HEK293 (cell line): ENCODE results near the gene CADM4.

Experiments
- CTCF ChIA-PET: fragments of 350-600 bp; formaldehyde crosslinking; extraction: SDS; loops from one replicate; lab custom pipeline; 2021; ENCODE audit warnings: antibody characterized with exemption; lab: Yijun Ruan, JAX
- POLR2A ChIA-PET: fragments of 300-600 bp; formaldehyde crosslinking; extraction: SDS; loops from one replicate; lab custom pipeline; 2020; ENCODE audit warnings: antibody characterized with exemption, inconsistent platforms; lab: Yijun Ruan, JAX
- H3K27ac ChIP-seq: fragments of 200-500 bp; sonication (Bioruptor generic); 2 replicates; pipeline ENCODE4 v1.5.1; 2014; ENCODE audit warnings: low read depth, low read length, control low read depth, inconsistent platforms; ENCODE audit errors: extremely low read depth
- H3K36me3 ChIP-seq, 2 experiments: fragments of 200-500 bp in 1 of 2; sonication (Bioruptor generic) in 1 of 2; 1 replicate in 1 of 2; 2 replicates in 1 of 2; pipeline ENCODE4 v1.5.1; 2014 to 2017; ENCODE audit warnings: inconsistent platforms in 2 of 2, low read length in 2 of 2; ENCODE audit not compliant: control insufficient read depth in 2 of 2, insufficient read depth in 1 of 2
- H3K4me1 ChIP-seq: fragments of 200-500 bp; sonication (Bioruptor generic); 2 replicates; pipeline ENCODE4 v1.5.1; 2014; ENCODE audit warnings: mild to moderate bottlenecking, low read length, inconsistent platforms; ENCODE audit not compliant: control insufficient read depth, insufficient read depth
- H3K4me3 ChIP-seq: 2 replicates; pipeline ENCODE4 v1.5.1; 2011; ENCODE audit warnings: low read depth, mild to moderate bottlenecking, control low read depth, low read length, moderate library complexity
- H3K9me3 ChIP-seq: fragments of 200-500 bp; sonication (Bioruptor generic); 2 replicates; pipeline ENCODE4 v1.5.1; 2014; ENCODE audit warnings: low read depth, low read length, inconsistent platforms; ENCODE audit not compliant: control insufficient read depth, insufficient read depth
- GLIS1 ChIP-seq: fragments of 450-650 bp; formaldehyde crosslinking; IDR thresholded peaks from 2 replicates; pipeline ENCODE4 v1.5.1; 2016; ENCODE audit warnings: missing biosample characterization, missing genetic modification characterization
- GLIS2 ChIP-seq: fragments of 450-650 bp; formaldehyde crosslinking; IDR thresholded peaks from 2 replicates; pipeline ENCODE4 v1.5.1; 2016; ENCODE audit warnings: missing biosample characterization, missing genetic modification characterization
- HOXD13 ChIP-seq: sonication (generic); formaldehyde crosslinking; IDR thresholded peaks from 2 replicates; pipeline ENCODE4 v1.8.0; 2022; ENCODE audit warnings: missing genetic modification reagents, borderline replicate concordance
- IKZF3 ChIP-seq: fragments of 450-650 bp; IDR thresholded peaks from 2 replicates; pipeline ENCODE4 v1.5.0; 2018; ENCODE audit warnings: missing biosample characterization, mild to moderate bottlenecking, missing genetic modification characterization, moderate library complexity
- SCRT1 ChIP-seq: fragments of 450-650 bp; formaldehyde crosslinking; IDR thresholded peaks from 2 replicates; pipeline ENCODE4 v1.5.1; 2016; ENCODE audit warnings: missing biosample characterization, missing genetic modification characterization, borderline replicate concordance
- SP7 ChIP-seq: fragments of 450-650 bp; formaldehyde crosslinking; IDR thresholded peaks from 2 replicates; pipeline ENCODE4 v1.5.1; 2016; ENCODE audit warnings: missing biosample characterization, missing genetic modification characterization
- ZBTB17 ChIP-seq: fragments of 450-650 bp; formaldehyde crosslinking; IDR thresholded peaks from 2 replicates; pipeline ENCODE4 v1.5.1; 2016; ENCODE audit warnings: missing biosample characterization, missing genetic modification characterization
- ZEB2 ChIP-seq: fragments of 450-650 bp; formaldehyde crosslinking; IDR thresholded peaks from 2 replicates; pipeline ENCODE4 v1.5.1; 2016; ENCODE audit warnings: missing biosample characterization, missing genetic modification characterization
- ZIC2 ChIP-seq: fragments of 450-650 bp; formaldehyde crosslinking; IDR thresholded peaks from 2 replicates; pipeline ENCODE4 v1.5.1; 2016; ENCODE audit warnings: missing biosample characterization, missing genetic modification characterization
- ZNF2 ChIP-seq: fragments of 450-650 bp; formaldehyde crosslinking; IDR thresholded peaks from 2 replicates; pipeline ENCODE4 v1.5.1; 2016; ENCODE audit warnings: missing biosample characterization, missing genetic modification characterization
- ZNF202 ChIP-seq: fragments of 450-650 bp; formaldehyde crosslinking; IDR thresholded peaks from 2 replicates; pipeline ENCODE4 v1.5.1; 2016; ENCODE audit warnings: missing biosample characterization, missing genetic modification characterization, borderline replicate concordance
- ZNF521 ChIP-seq: fragments of 450-650 bp; formaldehyde crosslinking; IDR thresholded peaks from 2 replicates; pipeline ENCODE4 v1.5.1; 2017; ENCODE audit warnings: missing biosample characterization, mild to moderate bottlenecking, missing genetic modification characterization
- ZNF558 ChIP-seq: fragments of 450-650 bp; formaldehyde crosslinking; IDR thresholded peaks from 2 replicates; pipeline ENCODE4 v1.5.1; 2016; ENCODE audit warnings: missing biosample characterization, missing genetic modification characterization
- ZNF610 ChIP-seq: fragments of 450-650 bp; formaldehyde crosslinking; IDR thresholded peaks from 2 replicates; pipeline ENCODE4 v1.5.1; 2016; ENCODE audit warnings: missing biosample characterization, missing genetic modification characterization, borderline replicate concordance
- ZNF621 ChIP-seq: fragments of 450-650 bp; formaldehyde crosslinking; IDR thresholded peaks from 2 replicates; pipeline ENCODE4 v1.5.1; 2017; ENCODE audit warnings: missing biosample characterization, missing genetic modification characterization
- ZNF654 ChIP-seq: fragments of 450-650 bp; formaldehyde crosslinking; IDR thresholded peaks from 2 replicates; pipeline ENCODE4 v1.5.1; 2016; ENCODE audit warnings: low read depth, missing biosample characterization, missing genetic modification characterization
- ZNF701 ChIP-seq: fragments of 450-650 bp; formaldehyde crosslinking; IDR thresholded peaks from 2 replicates; pipeline ENCODE4 v1.5.1; 2016; ENCODE audit warnings: missing biosample characterization, missing genetic modification characterization
- ZNF707 ChIP-seq: fragments of 450-650 bp; formaldehyde crosslinking; IDR thresholded peaks from 2 replicates; pipeline ENCODE4 v1.5.1; 2016; ENCODE audit warnings: missing biosample characterization, missing genetic modification characterization
- ZNF768 ChIP-seq: fragments of 450-650 bp; formaldehyde crosslinking; IDR thresholded peaks from 2 replicates; pipeline ENCODE4 v1.5.1; 2018; ENCODE audit warnings: missing biosample characterization, mild to moderate bottlenecking, missing genetic modification characterization
- ZSCAN30 ChIP-seq: fragments of 450-650 bp; IDR thresholded peaks from 2 replicates; pipeline ENCODE4 v1.5.1; 2018; ENCODE audit warnings: missing biosample characterization, mild to moderate bottlenecking, missing genetic modification characterization, moderate library complexity
- TF ChIP-seq, protein P1 (sequence below): fragments of 450-650 bp; formaldehyde crosslinking; IDR thresholded peaks from 2 replicates; pipeline ENCODE4 v1.5.1; 2016; ENCODE audit warnings: missing biosample characterization, missing genetic modification characterization
- TF ChIP-seq, protein P2 (sequence below): fragments of 450-650 bp; formaldehyde crosslinking; IDR thresholded peaks from 2 replicates; pipeline ENCODE4; 2016; ENCODE audit warnings: missing biosample characterization, missing genetic modification characterization
- TF ChIP-seq, protein P3 (sequence below): fragments of 450-650 bp; formaldehyde crosslinking; IDR thresholded peaks from 2 replicates; pipeline ENCODE4 v1.5.1; 2016; ENCODE audit warnings: missing biosample characterization, missing genetic modification characterization
- TF ChIP-seq, protein P4 (sequence below): fragments of 450-650 bp; IDR thresholded peaks from 2 replicates; pipeline ENCODE4 v1.5.1; 2018; ENCODE audit warnings: missing biosample characterization, mild to moderate bottlenecking, missing genetic modification characterization

CADM4 gene

DNA sequence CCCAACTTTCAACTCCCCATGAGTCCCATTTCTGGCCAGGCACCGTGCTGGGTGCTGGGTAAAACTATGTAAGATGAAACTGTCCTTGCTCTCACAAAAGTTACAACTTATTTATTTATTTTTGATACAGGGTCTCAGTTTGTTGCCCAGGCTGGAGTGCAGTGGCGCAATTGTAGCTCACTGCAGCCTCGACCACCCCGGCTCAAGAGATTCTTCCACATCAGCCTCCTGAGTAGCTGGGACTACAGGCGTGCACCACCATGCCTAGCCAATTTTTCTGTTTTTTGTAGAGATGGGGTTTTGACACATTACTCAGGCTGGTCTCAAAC is 12.9 kb upstream of the CADM4 start:
- peaks cover 3% of the 10 kb centered on the region; the same call in 1 of the 2 replicates for H3K9me3 ChIP-seq
- TF ChIP-seq ZNF558 (tag by site-specific recombination) (0 out of 2 replicates have a peak, but pooled peaks have one; percentile 1), ZNF768 (tag by site-specific recombination) (0 out of 2 replicates have a peak, but pooled peaks have one; percentile 1), ZNF202 (tag by site-specific recombination) (no peak), ZNF701 (no peak), ZIC2 (peak; percentile 44; the same call in 1 of the 2 replicates), ZEB2 (tag by site-specific recombination) (no peak), ZNF707 (tag by site-specific recombination) (no peak)
- TF ChIP-seq, protein P1, sequence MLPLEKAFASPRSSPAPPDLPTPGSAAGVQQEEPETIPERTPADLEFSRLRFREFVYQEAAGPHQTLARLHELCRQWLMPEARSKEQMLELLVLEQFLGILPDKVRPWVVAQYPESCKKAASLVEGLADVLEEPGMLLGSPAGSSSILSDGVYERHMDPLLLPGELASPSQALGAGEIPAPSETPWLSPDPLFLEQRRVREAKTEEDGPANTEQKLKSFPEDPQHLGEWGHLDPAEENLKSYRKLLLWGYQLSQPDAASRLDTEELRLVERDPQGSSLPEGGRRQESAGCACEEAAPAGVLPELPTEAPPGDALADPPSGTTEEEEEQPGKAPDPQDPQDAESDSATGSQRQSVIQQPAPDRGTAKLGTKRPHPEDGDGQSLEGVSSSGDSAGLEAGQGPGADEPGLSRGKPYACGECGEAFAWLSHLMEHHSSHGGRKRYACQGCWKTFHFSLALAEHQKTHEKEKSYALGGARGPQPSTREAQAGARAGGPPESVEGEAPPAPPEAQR (tag by site-specific recombination), result 0 out of 2 replicates have a peak, but pooled peaks have one; percentile 6
- TF ChIP-seq, protein P2, sequence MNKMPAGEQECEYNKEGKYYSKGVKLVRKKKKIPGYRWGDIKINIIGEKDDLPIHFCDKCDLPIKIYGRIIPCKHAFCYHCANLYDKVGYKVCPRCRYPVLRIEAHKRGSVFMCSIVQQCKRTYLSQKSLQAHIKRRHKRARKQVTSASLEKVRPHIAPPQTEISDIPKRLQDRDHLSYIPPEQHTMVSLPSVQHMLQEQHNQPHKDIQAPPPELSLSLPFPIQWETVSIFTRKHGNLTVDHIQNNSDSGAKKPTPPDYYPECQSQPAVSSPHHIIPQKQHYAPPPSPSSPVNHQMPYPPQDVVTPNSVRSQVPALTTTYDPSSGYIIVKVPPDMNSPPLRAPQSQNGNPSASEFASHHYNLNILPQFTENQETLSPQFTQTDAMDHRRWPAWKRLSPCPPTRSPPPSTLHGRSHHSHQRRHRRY (tag by site-specific recombination), result no peak
- TF ChIP-seq, protein P3, sequence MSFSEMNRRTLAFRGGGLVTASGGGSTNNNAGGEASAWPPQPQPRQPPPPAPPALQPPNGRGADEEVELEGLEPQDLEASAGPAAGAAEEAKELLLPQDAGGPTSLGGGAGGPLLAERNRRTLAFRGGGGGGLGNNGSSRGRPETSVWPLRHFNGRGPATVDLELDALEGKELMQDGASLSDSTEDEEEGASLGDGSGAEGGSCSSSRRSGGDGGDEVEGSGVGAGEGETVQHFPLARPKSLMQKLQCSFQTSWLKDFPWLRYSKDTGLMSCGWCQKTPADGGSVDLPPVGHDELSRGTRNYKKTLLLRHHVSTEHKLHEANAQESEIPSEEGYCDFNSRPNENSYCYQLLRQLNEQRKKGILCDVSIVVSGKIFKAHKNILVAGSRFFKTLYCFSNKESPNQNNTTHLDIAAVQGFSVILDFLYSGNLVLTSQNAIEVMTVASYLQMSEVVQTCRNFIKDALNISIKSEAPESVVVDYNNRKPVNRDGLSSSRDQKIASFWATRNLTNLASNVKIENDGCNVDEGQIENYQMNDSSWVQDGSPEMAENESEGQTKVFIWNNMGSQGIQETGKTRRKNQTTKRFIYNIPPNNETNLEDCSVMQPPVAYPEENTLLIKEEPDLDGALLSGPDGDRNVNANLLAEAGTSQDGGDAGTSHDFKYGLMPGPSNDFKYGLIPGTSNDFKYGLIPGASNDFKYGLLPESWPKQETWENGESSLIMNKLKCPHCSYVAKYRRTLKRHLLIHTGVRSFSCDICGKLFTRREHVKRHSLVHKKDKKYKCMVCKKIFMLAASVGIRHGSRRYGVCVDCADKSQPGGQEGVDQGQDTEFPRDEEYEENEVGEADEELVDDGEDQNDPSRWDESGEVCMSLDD (tag by site-specific recombination), result peak; percentile 67; the same call in 1 of the 2 replicates
- ChIA-PET CTCF (interaction anchor here (0.6 to 4.6 kb wide), 28 partner anchors 9 to 213 kb away, joined by 3 to 52 read pairs (median 5); partner anchors contain the start of genes IRGC, IRGQ, ZNF283 and ZNF575), POLR2A (interaction anchor here (1.0 kb wide), 1 partner anchor 16 kb away, joined by 3 read pairs; no protein-coding TSS in a partner anchor)
- H3K4me1 ChIP-seq, result peaks cover 3% of the 10 kb centered on the region
- no peak overlapping the region for H3K27ac ChIP-seq
- no peak overlapping the region for H3K4me3 ChIP-seq
- H3K36me3 ChIP-seq, result peaks cover 36 to 72% of the 10 kb centered on the region in 2 experiments

DNA sequence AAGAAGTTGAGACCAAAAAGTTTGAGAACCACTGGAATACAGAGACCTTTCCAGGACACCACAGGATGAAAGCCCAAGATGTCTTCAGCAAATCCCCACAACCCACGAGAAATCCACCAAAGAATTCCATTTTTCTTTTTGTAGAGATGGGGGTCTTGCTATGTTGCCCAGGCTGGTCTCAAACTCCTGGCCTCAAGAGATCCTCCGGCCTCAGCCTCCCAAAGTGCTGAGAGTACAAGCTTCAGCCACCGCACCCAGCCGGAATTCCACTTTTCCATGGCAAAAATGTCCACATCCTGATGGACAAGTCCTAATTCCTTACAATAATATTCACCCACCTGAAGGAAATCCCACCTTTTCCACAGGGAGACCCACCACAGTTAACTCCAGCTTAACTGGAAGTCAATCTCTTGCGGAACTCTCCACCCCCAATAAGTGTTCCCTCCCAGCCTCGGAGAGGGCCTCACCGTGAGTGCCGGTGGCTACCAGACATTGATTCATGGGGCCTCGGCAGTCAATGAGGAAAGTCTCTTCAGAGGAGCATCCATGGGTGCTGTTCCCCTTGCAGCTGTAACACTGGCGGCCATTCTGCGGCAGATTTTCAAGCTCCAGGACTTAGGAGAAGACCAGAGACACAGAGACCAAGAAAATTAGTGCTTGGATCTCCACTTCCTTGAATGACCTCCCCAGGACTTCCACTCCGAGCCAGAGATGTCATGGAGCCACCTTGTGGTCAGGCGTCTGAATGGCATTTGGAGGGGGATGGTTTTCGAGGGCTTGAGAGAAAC is 12.3 kb upstream of the CADM4 start:
- peaks cover 6% of the 10 kb centered on the region; the same call in 1 of the 2 replicates for H3K9me3 ChIP-seq
- 0 out of 2 replicates have a peak overlapping the region, but pooled peaks have one; percentile 1 for H3K27ac ChIP-seq
- H3K4me3 ChIP-seq, result no peak overlapping the region
- ChIA-PET CTCF (interaction anchor here (0.5 to 4.6 kb wide), 35 partner anchors 10 to 226 kb away, joined by 3 to 52 read pairs (median 4); partner anchors contain the start of genes IRGC, IRGQ, ZNF575 and ZNF576), POLR2A (interaction anchor here (1.1 kb wide), 1 partner anchor 16 kb away, joined by 9 read pairs; no protein-coding TSS in a partner anchor)
- peaks cover 36 to 68% of the 10 kb centered on the region in 2 experiments for H3K36me3 ChIP-seq
- peaks cover 3% of the 10 kb centered on the region for H3K4me1 ChIP-seq
- no peak for TF ChIP-seq SCRT1 (tag by site-specific recombination)
- no peak for TF ChIP-seq ZNF521 (tag by site-specific recombination)
- no peak for TF ChIP-seq HOXD13
- peak; percentile 85 for TF ChIP-seq ZSCAN30 (tag by site-specific recombination)
- TF ChIP-seq ZNF621, result no peak
- 0 out of 2 replicates have a peak, but pooled peaks have one; percentile 16 for TF ChIP-seq ZNF610
- TF ChIP-seq ZNF768 (tag by site-specific recombination), result peak; percentile 3; the same call in 1 of the 2 replicates
- peak; percentile 66 for TF ChIP-seq GLIS2
- TF ChIP-seq, protein P4, sequence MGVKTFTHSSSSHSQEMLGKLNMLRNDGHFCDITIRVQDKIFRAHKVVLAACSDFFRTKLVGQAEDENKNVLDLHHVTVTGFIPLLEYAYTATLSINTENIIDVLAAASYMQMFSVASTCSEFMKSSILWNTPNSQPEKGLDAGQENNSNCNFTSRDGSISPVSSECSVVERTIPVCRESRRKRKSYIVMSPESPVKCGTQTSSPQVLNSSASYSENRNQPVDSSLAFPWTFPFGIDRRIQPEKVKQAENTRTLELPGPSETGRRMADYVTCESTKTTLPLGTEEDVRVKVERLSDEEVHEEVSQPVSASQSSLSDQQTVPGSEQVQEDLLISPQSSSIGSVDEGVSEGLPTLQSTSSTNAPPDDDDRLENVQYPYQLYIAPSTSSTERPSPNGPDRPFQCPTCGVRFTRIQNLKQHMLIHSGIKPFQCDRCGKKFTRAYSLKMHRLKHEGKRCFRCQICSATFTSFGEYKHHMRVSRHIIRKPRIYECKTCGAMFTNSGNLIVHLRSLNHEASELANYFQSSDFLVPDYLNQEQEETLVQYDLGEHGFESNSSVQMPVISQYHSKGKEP, result no peak
- TF ChIP-seq ZNF558 (tag by site-specific recombination), result peak; percentile 17; the same call in 1 of the 2 replicates
- TF ChIP-seq ZBTB17 (tag by site-specific recombination), result peak; percentile 85
- peak; percentile 57; the same call in 1 of the 2 replicates for TF ChIP-seq SP7 (tag by site-specific recombination)
- TF ChIP-seq IKZF3 (tag by site-specific recombination), result peak; percentile 59; the same call in 1 of the 2 replicates
- TF ChIP-seq, protein P1 (tag by site-specific recombination), result 0 out of 2 replicates have a peak, but pooled peaks have one; percentile 9
- TF ChIP-seq ZNF2 (tag by site-specific recombination), result peak; percentile 88
- TF ChIP-seq GLIS1 (tag by site-specific recombination), result peak; percentile 82
- TF ChIP-seq ZNF654 (tag by site-specific recombination), result peak; percentile 97
- no peak; the same call in 1 of the 2 replicates for TF ChIP-seq ZIC2
